ENCODE data around the gene BHLHA15. TPM values are rescaled to one million over a fixed set of nuclear protein-coding genes. Genes with fewer than 3 reads are reported as not detected.

The BHLHA15 gene
- 0.18 to 0.65 TPM (median 0.40 TPM) in 5 replicates for total RNA-seq (2022; extraction: Qiagen RNA extraction)

DNA sequence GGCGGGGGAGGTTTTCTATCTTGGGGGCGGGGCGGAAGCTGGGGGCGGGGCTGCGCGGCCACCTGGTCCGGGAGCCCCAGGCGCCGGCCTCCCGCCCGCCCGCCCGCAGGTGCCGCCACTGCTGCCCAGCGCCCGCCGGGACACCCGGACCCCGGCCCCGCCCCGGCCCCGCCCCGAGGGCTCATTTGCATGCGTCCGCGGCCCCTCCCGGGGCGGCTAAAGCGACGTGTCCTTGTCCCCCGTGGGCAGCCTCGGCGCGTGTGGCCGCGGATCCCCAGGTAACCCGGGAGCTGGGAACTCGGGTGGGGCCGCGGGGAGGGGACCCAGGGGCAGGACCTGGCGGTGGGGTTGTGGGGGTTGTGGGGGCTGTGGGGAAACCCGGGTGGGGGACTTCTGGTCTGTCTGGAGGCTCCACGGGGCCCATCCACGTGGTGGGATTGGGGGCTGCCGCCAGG, at the start of gene BHLHA15:
TSS of gene BHLHA15 (plus strand) at position 219 of the 455 bp plus-strand sequence. CDS start 871 bp downstream, outside the sequence.

DNA sequence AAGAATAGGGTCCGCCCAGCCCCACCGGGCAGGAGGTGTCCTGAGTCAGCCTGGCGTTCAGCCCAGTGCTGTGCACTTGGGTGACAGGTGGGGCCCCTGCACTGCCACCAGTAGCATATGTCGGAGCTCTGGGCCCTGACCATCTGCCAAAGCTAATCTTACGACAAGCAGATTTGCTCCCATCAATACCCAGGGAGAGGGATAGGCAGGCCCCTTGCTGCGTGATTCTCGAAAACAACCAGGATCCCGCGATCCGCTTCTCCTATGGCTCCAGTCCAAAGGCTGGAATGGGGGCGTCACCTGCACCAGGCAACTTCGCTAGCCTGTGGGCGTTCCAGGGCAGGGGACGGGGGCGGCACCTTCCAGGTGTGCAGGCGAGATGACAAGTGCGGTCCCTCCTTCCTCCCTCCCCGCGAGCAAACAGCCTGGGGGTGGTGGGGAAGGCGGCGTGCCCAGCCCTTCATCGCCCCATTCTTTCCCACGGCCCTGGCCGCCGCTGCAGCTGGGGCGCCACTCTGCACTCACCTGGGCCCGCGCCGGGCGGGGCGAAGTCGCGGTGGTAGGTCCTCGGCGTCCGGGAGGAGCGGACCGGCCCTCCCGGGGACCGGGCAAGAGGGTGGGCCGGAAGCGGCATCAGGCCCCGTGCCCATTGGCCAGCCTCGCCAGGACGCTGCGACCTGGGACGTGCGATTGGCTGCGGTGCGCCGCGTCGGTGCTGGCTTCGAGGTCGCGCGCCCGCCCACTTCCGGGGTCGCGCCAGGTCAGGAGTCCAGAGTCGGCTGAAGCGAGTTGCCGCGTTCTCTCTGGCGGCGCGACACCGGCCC, 40.6 kb downstream of the BHLHA15 start, which contains the start of gene TECPR1:
TSS of gene TECPR1 (minus strand) at position 632 of the 824 bp plus-strand sequence. CDS start 6,086 bp downstream, outside the sequence.

Other genes with a start within 250 kb of the BHLHA15 start
- gene OCM2, start 221.2 kb upstream of the BHLHA15 start, total RNA-seq (2022; extraction: Qiagen RNA extraction) = not detected in 5 replicates
- 9.2 to 11.6 TPM (median 10.3 TPM) in 5 replicates for gene LMTK2, start 104.6 kb upstream of the BHLHA15 start, total RNA-seq (2022; extraction: Qiagen RNA extraction)
- 4.8 to 11.4 TPM (median 9.6 TPM) in 5 replicates for gene TECPR1, start 40.8 kb downstream of the BHLHA15 start, total RNA-seq (2022; extraction: Qiagen RNA extraction)
- gene BRI3, start 70.2 kb downstream of the BHLHA15 start, total RNA-seq (2022; extraction: Qiagen RNA extraction) = 101 to 195 TPM (median 162 TPM) in 5 replicates
- gene BAIAP2L1, start 189.7 kb downstream of the BHLHA15 start, total RNA-seq (2022; extraction: Qiagen RNA extraction) = 48.0 to 55.5 TPM (median 53.3 TPM) in 5 replicates